H1 (cell line): Measurements from ENCODE around the gene OR5AU1. TPM values are rescaled to one million over a fixed set of nuclear protein-coding genes. Genes with fewer than 3 reads are reported as not detected.

Source experiments
- CTCF ChIA-PET: fragments of 300-600 bp; sonication (Branson Sonifier 250); formaldehyde crosslinking; loops from one replicate; lab custom pipeline; 2021; ENCODE audit not compliant: partially characterized antibody; lab: Charles Lee
- POLR2A ChIA-PET: fragments of 300-600 bp; sonication (Branson Sonifier 250); formaldehyde crosslinking; loops from one replicate; lab custom pipeline; 2021; ENCODE audit warnings: inconsistent platforms; ENCODE audit not compliant: partially characterized antibody; lab: Charles Lee
- DNase-seq, 2 experiments: peaks; one replicate each; pipeline versions ENCODE4 v3.0.0 to v3.0.0-alpha.2; 2010 to 2022; ENCODE audit warnings: low spot score in 2 of 2, low read depth in 1 of 2, mixed read lengths in 1 of 2
- FAIRE-seq: peaks from 2 replicates; lab custom pipeline; 2011; peaks lifted over from hg19 to GRCh38; lab: Jason Lieb, UNC
- H2AFZ ChIP-seq: 2 replicates; pipeline ENCODE4 v1.8.1; 2012; ENCODE audit warnings: low read length, inconsistent platforms
- H2AK5ac ChIP-seq: 2 replicates; pipeline ENCODE4 v1.6.1; 2013; ENCODE audit warnings: low read depth, low read length
- H2BK120ac ChIP-seq: replicated peaks from 2 replicates; pipeline ENCODE3; 2013; ENCODE audit warnings: low read depth, low read length, inconsistent platforms
- H2BK12ac ChIP-seq: 2 replicates; pipeline ENCODE4 v1.6.1; 2013; ENCODE audit warnings: low read depth, low read length
- H2BK15ac ChIP-seq: 2 replicates; pipeline ENCODE4 v1.6.1; 2013; ENCODE audit warnings: low read length
- H2BK20ac ChIP-seq: 2 replicates; pipeline ENCODE4 v1.6.1; 2013; ENCODE audit warnings: low read length
- H2BK5ac ChIP-seq: 2 replicates; pipeline ENCODE4 v1.6.1; 2013; ENCODE audit warnings: low read depth, low read length
- H3K14ac ChIP-seq: 2 replicates; pipeline ENCODE4 v1.6.1; 2013; ENCODE audit warnings: inconsistent platforms; ENCODE audit not compliant: insufficient read length
- H3K18ac ChIP-seq: 2 replicates; pipeline ENCODE4 v1.6.1; 2013; ENCODE audit warnings: low read length; ENCODE audit errors: extremely low read depth
- H3K23ac ChIP-seq: 2 replicates; pipeline ENCODE4 v1.6.1; 2013; ENCODE audit warnings: inconsistent platforms; ENCODE audit not compliant: insufficient read length
- H3K23me2 ChIP-seq: 2 replicates; pipeline ENCODE4 v1.6.1; 2013; ENCODE audit warnings: low read depth, low read length
- H3K27ac ChIP-seq: 2 replicates; pipeline ENCODE4 v1.6.1; 2011; ENCODE audit warnings: low read depth, low read length, inconsistent platforms
- H3K27me3 ChIP-seq, 4 experiments: replicated peaks in 1 of 4; 1 replicate in 1 of 4; 2 replicates in 3 of 4; pipeline versions ENCODE4 v1.6.1 to v1.8.1; 2011 to 2013; ENCODE audit warnings: low read length in 3 of 4, mild to moderate bottlenecking in 3 of 4, inconsistent platforms in 2 of 4, mixed read lengths in 2 of 4, moderate library complexity in 1 of 4; ENCODE audit not compliant: control insufficient read depth in 3 of 4, insufficient read depth in 3 of 4; ENCODE audit errors: extremely low read depth in 1 of 4
- H3K36me3 ChIP-seq, 4 experiments: 2 replicates each; pipeline versions ENCODE4 v1.6.1 to v1.8.1; 2011 to 2013; ENCODE audit warnings: mild to moderate bottlenecking in 4 of 4, low read length in 3 of 4, moderate library complexity in 2 of 4, control low read depth in 1 of 4, inconsistent platforms in 1 of 4; ENCODE audit not compliant: insufficient read depth in 4 of 4, control insufficient read depth in 2 of 4
- H3K4ac ChIP-seq: replicated peaks from 2 replicates; pipeline ENCODE3; 2013; ENCODE audit warnings: low read length, low read depth, mixed read lengths, inconsistent platforms; ENCODE audit not compliant: insufficient read length
- H3K4me1 ChIP-seq, 4 experiments: replicated peaks in 1 of 4; 1 replicate in 1 of 4; 2 replicates in 3 of 4; pipeline versions ENCODE4 v1.6.1 to v1.8.1; 2011 to 2013; ENCODE audit warnings: low read length in 3 of 4, inconsistent platforms in 2 of 4, mixed read lengths in 1 of 4; ENCODE audit not compliant: insufficient read depth in 4 of 4, control insufficient read depth in 3 of 4
- H3K4me2 ChIP-seq, 2 experiments: 2 replicates each; pipeline versions ENCODE4 v1.6.1 to v1.8.1; 2011 to 2013; ENCODE audit warnings: low read depth in 2 of 2, low read length in 2 of 2, control low read depth in 1 of 2, inconsistent platforms in 1 of 2, mild to moderate bottlenecking in 1 of 2; ENCODE audit not compliant: insufficient read depth in 1 of 2
- H3K4me3 ChIP-seq, 4 experiments: fragments of 200-600, 300-600 bp in 1 of 4; sonication (generic), shearing (Covaris generic), sonication (Bioruptor Twin) in 1 of 4; 2 replicates each; pipeline versions ENCODE4 v1.5.1 to v1.8.1; 2011 to 2016; ENCODE audit warnings: low read length in 4 of 4, low read depth in 3 of 4, control low read depth in 2 of 4, inconsistent platforms in 2 of 4, mild to moderate bottlenecking in 2 of 4, mixed read lengths in 1 of 4, moderate library complexity in 1 of 4; ENCODE audit not compliant: insufficient read depth in 2 of 4; ENCODE audit errors: extremely low read depth in 1 of 4
- H3K56ac ChIP-seq: replicated peaks from 2 replicates; pipeline ENCODE3; 2013; ENCODE audit warnings: low read depth, mild to moderate bottlenecking, mixed read lengths, low read length, inconsistent platforms; ENCODE audit not compliant: insufficient read length
- H3K79me1 ChIP-seq: 2 replicates; pipeline ENCODE4 v1.6.1; 2013; ENCODE audit warnings: low read depth, low read length, control low read depth
- H3K79me2 ChIP-seq, 2 experiments: 2 replicates each; pipeline versions ENCODE4 v1.6.1 to v1.8.1; 2012 to 2013; ENCODE audit warnings: low read length in 2 of 2, mild to moderate bottlenecking in 2 of 2, inconsistent platforms in 1 of 2; ENCODE audit not compliant: insufficient read depth in 2 of 2, control insufficient read depth in 1 of 2
- H3K9ac ChIP-seq, 4 experiments: replicated peaks in 1 of 4; 1 replicate in 1 of 4; 2 replicates in 3 of 4; pipeline versions ENCODE4 v1.6.1 to v1.8.1; 2011 to 2013; ENCODE audit warnings: low read depth in 3 of 4, low read length in 3 of 4, control low read depth in 2 of 4, mild to moderate bottlenecking in 2 of 4, moderate library complexity in 2 of 4, inconsistent platforms in 1 of 4; ENCODE audit errors: extremely low read depth in 1 of 4
- H3K9me3 ChIP-seq, 2 experiments: 2 replicates each; pipeline versions ENCODE4 v1.6.1 to v1.8.1; 2012 to 2013; ENCODE audit warnings: mild to moderate bottlenecking in 2 of 2, moderate library complexity in 2 of 2, control low read depth in 1 of 2, inconsistent platforms in 1 of 2, low read depth in 1 of 2, low read length in 1 of 2, mixed read lengths in 1 of 2; ENCODE audit not compliant: insufficient read depth in 2 of 2
- H4K20me1 ChIP-seq, 2 experiments: replicated peaks in 1 of 2; 2 replicates each; pipeline versions ENCODE3 to v1.8.1; 2011 to 2013; ENCODE audit warnings: inconsistent platforms in 2 of 2, low read length in 2 of 2, mild to moderate bottlenecking in 1 of 2; ENCODE audit not compliant: insufficient read depth in 2 of 2, control insufficient read depth in 1 of 2
- H4K5ac ChIP-seq: 2 replicates; pipeline ENCODE4 v1.6.1; 2013; ENCODE audit warnings: low read length, low read depth, mixed read lengths, inconsistent platforms; ENCODE audit not compliant: insufficient read length
- H4K8ac ChIP-seq: 2 replicates; pipeline ENCODE4 v1.8.0; 2013; ENCODE audit warnings: mild to moderate bottlenecking, moderate library complexity, low read length, inconsistent platforms; ENCODE audit not compliant: insufficient read depth; ENCODE audit errors: extremely low read depth
- H4K91ac ChIP-seq: replicated peaks from 2 replicates; pipeline ENCODE3; 2013; ENCODE audit warnings: low read length, mixed read lengths, inconsistent platforms; ENCODE audit not compliant: insufficient read length
- BCL11A ChIP-seq, 2 experiments: IDR thresholded peaks; one replicate each; pipeline ENCODE4 v1.6.1; 2011; ENCODE audit warnings: low read depth in 2 of 2, low read length in 2 of 2, mild to moderate bottlenecking in 2 of 2
- FOSL1 ChIP-seq: IDR thresholded peaks from 2 replicates; pipeline ENCODE4 v1.6.1; 2011; ENCODE audit warnings: mild to moderate bottlenecking, low read depth, low read length, moderate library complexity; ENCODE audit not compliant: insufficient read depth
- GTF2F1 ChIP-seq: IDR thresholded peaks from 2 replicates; pipeline ENCODE4 v1.6.1; 2012; ENCODE audit warnings: low read depth, low read length, improper control_type of control experiment, borderline replicate concordance
- HDAC2 ChIP-seq, 2 experiments: fragments of 300-600 bp in 1 of 2; sonication (generic) in 1 of 2; IDR thresholded peaks; 2 replicates each; pipeline ENCODE4 v1.6.1; 2011 to 2012; ENCODE audit warnings: low read depth in 2 of 2, low read length in 2 of 2, mild to moderate bottlenecking in 2 of 2, moderate library complexity in 2 of 2, borderline replicate concordance in 1 of 2, inconsistent platforms in 1 of 2
- RBBP5 ChIP-seq: IDR thresholded peaks from 2 replicates; pipeline ENCODE4 v1.7.1; 2012; ENCODE audit warnings: low read depth, mild to moderate bottlenecking, inconsistent platforms, low read length, moderate library complexity, borderline replicate concordance
- RFX5 ChIP-seq: IDR thresholded peaks from 2 replicates; pipeline ENCODE4 v1.6.1; 2011; ENCODE audit warnings: low read depth, low read length, improper control_type of control experiment, borderline replicate concordance
- RXRA ChIP-seq: IDR thresholded peaks from 2 replicates; pipeline ENCODE4 v1.6.1; 2011; ENCODE audit warnings: low read depth, mild to moderate bottlenecking, low read length, moderate library complexity; ENCODE audit not compliant: insufficient read depth
- SIN3A ChIP-seq, 2 experiments: IDR thresholded peaks in 1 of 2; conservative IDR thresholded peaks in 1 of 2; 2 replicates each; pipeline ENCODE4 v1.6.1; 2011 to 2012; ENCODE audit warnings: low read length in 2 of 2, improper control_type of control experiment in 1 of 2, low read depth in 1 of 2, mild to moderate bottlenecking in 1 of 2
- SIRT6 ChIP-seq: IDR thresholded peaks from one replicate; pipeline ENCODE4 v1.7.1; 2012; ENCODE audit warnings: low read length, inconsistent platforms
- SP4 ChIP-seq: IDR thresholded peaks from 2 replicates; pipeline ENCODE4 v1.6.1; 2012; ENCODE audit warnings: low read length, inconsistent platforms
- USF2 ChIP-seq: IDR thresholded peaks from 2 replicates; pipeline ENCODE4 v1.6.1; 2011; ENCODE audit warnings: low read length, improper control_type of control experiment
- WGBS, 2 experiments: shearing (Covaris generic) in 1 of 2; methylation state at CpG; one replicate each; pipeline versions ENCODE4 v1.1.6 to v1.1.7; 2013 to 2015; ENCODE audit warnings: low lambda C conversion rate in 2 of 2, mixed read lengths in 2 of 2, inconsistent platforms in 1 of 2, low coverage in 1 of 2, missing lambda C conversion rate in 1 of 2; ENCODE audit not compliant: insufficient replicate concordance in 2 of 2, insufficient coverage in 1 of 2, insufficient read length in 1 of 2; ENCODE audit errors: extremely low coverage in 1 of 2, missing lambda C conversion rate in 1 of 2; 5-methylcytosine and 5-hydroxymethylcytosine counted together
- polyA plus RNA-seq, 7 experiments: library from polyadenylated mRNA; depleted of rRNA in 3 of 7; stranded (reverse) in 5 of 7; unstranded in 2 of 7; fragments of >200 nt in 5 of 7; fragments of 200-250 nt in 2 of 7; gene quantifications; 1 replicate in 5 of 7; 2 replicates in 1 of 7; 4 replicates in 1 of 7; pipeline versions ENCODE4 v1.2.1 to v1.2.3, GENCODE V29; 2011 to 2013; ENCODE audit warnings: missing spikeins in 2 of 7, mixed read lengths in 2 of 7
- total RNA-seq: library from RNA; stranded (reverse); fragmentation: NEBNext Ultra II Directional; extraction: Animal tissue kit (Norgen Biotek cat#: 25700); gene quantifications from 2 replicates; pipeline ENCODE4 v1.2.1, GENCODE V29; 2021

OR5AU1 gene
- total and polyA plus RNA-seq, 2 of the 8 experiments (the other 6 are each of a cell fraction or from before 2014, with no cell fraction given) = not detected

GRCh38 chr14:21182166-21182565 is 26.3 kb upstream of the OR5AU1 start:
- Histone ChIP-seq H4K8ac (no peak overlapping the region), H3K27me3 (no peaks in the 10 kb centered on the region), H3K4me2 (no peak overlapping the region), H3K4ac (no peak overlapping the region), H3K79me2 (no peaks in the 10 kb centered on the region), H3K79me1 (no peaks in the 10 kb centered on the region), H3K27ac (no peak overlapping the region), H3K14ac (no peak overlapping the region), H2AK5ac (no peak overlapping the region), H4K91ac (no peak overlapping the region), H2BK5ac (no peak overlapping the region), H3K56ac (no peak overlapping the region), H2AFZ (no peak overlapping the region), H2BK12ac (no peak overlapping the region), H3K4me3 (no peak overlapping the region), H3K36me3 (no peaks in the 10 kb centered on the region), H3K23me2 (no peaks in the 10 kb centered on the region), H3K9ac (no peak overlapping the region), H2BK15ac (no peak overlapping the region), H2BK20ac (no peak overlapping the region), H4K5ac (no peak overlapping the region), H3K4me1 (no peaks in the 10 kb centered on the region), H4K20me1 (no peaks in the 10 kb centered on the region), H3K23ac (no peak overlapping the region), H3K18ac (no peak overlapping the region), H2BK120ac (no peak overlapping the region), H3K9me3 (no peaks in the 10 kb centered on the region)
- no peak for FAIRE-seq
- CTCF ChIA-PET = no interaction called here
- TF ChIP-seq HDAC2 (IDR thresholded peaks at IDR 0.05; ENCODE audit: borderline replicate concordance in 1 of 2, low read depth in 2 of 2, low read length in 2 of 2) (no peak), SIRT6 (no peak), BCL11A (IDR thresholded peaks at IDR 0.05; ENCODE audit: low read depth in 2 of 2, low read length in 2 of 2) (no peak), RFX5 (no peak), FOSL1 (no peak), SIN3A (conservative IDR thresholded peaks at IDR 0.05 in 1 of 2, IDR thresholded peaks at IDR 0.05 in 1 of 2; ENCODE audit: low read depth in 1 of 2, low read length in 2 of 2) (no peak), SP4 (no peak), RXRA (no peak), GTF2F1 (no peak), RBBP5 (no peak), USF2 (no peak)
- no peak for DNase-seq
- 78% methylated on average over 2 of the region's 2 CpGs; no CpG with 5 or more reads in 1 of the 2 experiments for WGBS, 2 experiments
- POLR2A ChIA-PET = interaction anchor here (1.1 kb wide), 1 partner anchor 15 kb away, joined by 3 read pairs; no protein-coding TSS in a partner anchor
